NT2/D1 (cell line): Measurements from ENCODE around the gene PRPH2.
A peak's percentile ranks its signal among the peaks of the same experiment; 100 is the strongest.

ENCODE experiments used
- DNase-seq: peaks from one replicate; pipeline ENCODE4 v3.0.0-alpha.2; 2011; ENCODE audit warnings: low read depth, low spot score
- H3K27me3 ChIP-seq: 2 replicates; pipeline ENCODE4 v1.6.0; 2011; ENCODE audit warnings: mild to moderate bottlenecking; ENCODE audit not compliant: insufficient read length, insufficient read depth
- H3K36me3 ChIP-seq: 2 replicates; pipeline ENCODE4 v1.6.1; 2011; ENCODE audit warnings: mild to moderate bottlenecking, low read length, mixed read lengths; ENCODE audit not compliant: insufficient read depth, insufficient read length
- H3K4me1 ChIP-seq: 2 replicates; pipeline ENCODE4 v1.5.1; 2011; ENCODE audit not compliant: insufficient read depth, insufficient read length
- H3K4me3 ChIP-seq: 2 replicates; pipeline ENCODE4 v1.5.1; 2011; ENCODE audit warnings: low read depth; ENCODE audit not compliant: insufficient read length
- H3K9ac ChIP-seq: 2 replicates; pipeline ENCODE4 v1.6.0; 2011; ENCODE audit warnings: low read depth; ENCODE audit not compliant: insufficient read length
- H3K9me3 ChIP-seq: 2 replicates; pipeline ENCODE4 v1.5.1; 2011; ENCODE audit warnings: mild to moderate bottlenecking, low read length; ENCODE audit not compliant: insufficient read depth
- SUZ12 ChIP-seq: IDR thresholded peaks from 2 replicates; pipeline ENCODE4 v1.6.1; 2011; ENCODE audit not compliant: insufficient read length, insufficient read depth; ENCODE audit errors: extremely low read depth
- YY1 ChIP-seq: IDR thresholded peaks from 2 replicates; pipeline ENCODE4 v1.6.1; 2011; ENCODE audit not compliant: insufficient read length, insufficient read depth
- ZNF274 ChIP-seq: IDR thresholded peaks from 2 replicates; pipeline ENCODE4 v1.6.1; 2011; ENCODE audit warnings: mild to moderate bottlenecking, low read depth, low read length

The PRPH2 gene

DNA sequence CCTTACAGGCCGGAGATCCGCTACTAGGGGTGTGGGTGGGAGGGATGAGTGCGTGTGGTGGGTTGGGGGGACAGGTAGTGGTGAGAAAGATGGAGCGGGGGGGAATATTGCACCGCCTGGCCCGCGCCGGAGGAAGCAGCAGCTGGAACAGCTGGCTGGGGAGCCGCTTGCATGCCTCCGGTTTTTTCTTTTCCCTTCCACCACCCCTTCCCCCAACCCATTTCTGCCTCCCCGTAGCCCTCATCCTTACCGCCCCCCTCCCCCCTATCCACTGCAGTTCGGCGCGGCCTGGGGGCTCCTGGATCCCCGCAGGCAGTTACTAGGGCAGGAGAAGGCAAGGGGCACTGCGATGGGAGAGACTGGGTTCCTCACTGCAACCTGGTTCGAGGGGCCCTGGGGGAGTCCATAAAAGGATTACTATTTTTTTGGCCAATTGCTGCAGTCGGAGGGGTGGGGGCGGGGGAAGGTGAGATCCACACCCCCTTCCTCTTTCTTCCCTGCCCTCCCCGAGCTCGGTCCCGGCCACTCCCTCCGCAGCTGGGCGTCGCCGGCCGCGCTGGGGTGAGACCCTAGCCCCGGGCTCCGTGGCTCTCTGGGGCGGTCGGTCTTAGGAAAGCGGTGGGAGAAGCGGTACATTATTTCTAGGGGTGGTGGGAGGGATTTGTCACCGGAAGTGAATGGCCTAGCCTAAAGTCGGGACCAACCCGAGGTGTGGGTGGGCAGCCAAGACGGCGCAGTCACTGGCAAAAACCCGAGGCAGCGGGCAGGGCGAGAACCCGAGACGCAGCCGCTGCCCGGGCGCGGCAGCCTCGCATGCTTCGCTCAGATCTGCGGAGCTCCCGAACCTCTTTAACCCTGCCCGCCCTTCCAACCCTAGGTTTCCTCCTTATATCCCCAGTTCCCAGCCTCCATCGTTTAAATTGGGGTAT lies 24.3 kb upstream of the PRPH2 start:
- H3K9ac ChIP-seq: peak overlapping the region; percentile 82
- H3K27me3 ChIP-seq: no peaks in the 10 kb centered on the region
- no peak for TF ChIP-seq ZNF274
- no peak for TF ChIP-seq SUZ12
- no peak for TF ChIP-seq YY1
- H3K4me1 ChIP-seq: peaks cover 5% of the 10 kb centered on the region
- peak overlapping the region; percentile 55 for H3K4me3 ChIP-seq
- H3K36me3 ChIP-seq: no peaks in the 10 kb centered on the region
- H3K9me3 ChIP-seq: no peaks in the 10 kb centered on the region
- DNase-seq: peak; percentile 62

GRCh38 chr6:42745640-42746462 lies 23.5 kb upstream of the PRPH2 start, which contains the start of gene TBCC:
Gene TBCC, minus strand, starts transcription at chr6:42746103. Its CDS starts 30 bp downstream, at chr6:42746073.
- TF ChIP-seq ZNF274 (no peak), YY1 (peak; percentile 51), SUZ12 (no peak)
- DNase-seq: peak; percentile 91
- H3K9me3 ChIP-seq: no peaks in the 10 kb centered on the region
- no peaks in the 10 kb centered on the region for H3K36me3 ChIP-seq
- no peaks in the 10 kb centered on the region for H3K27me3 ChIP-seq
- peak within 1 kb of the TSS; percentile 85 for H3K4me3 ChIP-seq
- H3K9ac ChIP-seq: peak within 1 kb of the TSS; percentile 96
- H3K4me1 ChIP-seq: peaks cover 5% of the 10 kb centered on the region

- H3K4me1 ChIP-seq: peaks cover 5% of the 10 kb centered on the region
- peak overlapping the region; percentile 96 for H3K9ac ChIP-seq
- DNase-seq: no peak
- H3K36me3 ChIP-seq: no peaks in the 10 kb centered on the region
- H3K27me3 ChIP-seq: no peaks in the 10 kb centered on the region
- TF ChIP-seq SUZ12: no peak
- TF ChIP-seq YY1: no peak
- no peak for TF ChIP-seq ZNF274
- H3K4me3 ChIP-seq: peak overlapping the region; percentile 85
- H3K9me3 ChIP-seq: no peaks in the 10 kb centered on the region
Observed at GRCh38 chr6:42745083-42745639, 22.8 kb upstream of the PRPH2 start.

GRCh38 chr6:42744351-42744893 lies 22.0 kb upstream of the PRPH2 start:
- DNase-seq: no peak
- H3K9ac ChIP-seq: peak overlapping the region; percentile 96

GRCh38 chr6:42742116-42742894 lies 19.9 kb upstream of the PRPH2 start:
- Histone ChIP-seq H3K9ac (no peak overlapping the region), H3K4me3 (no peak overlapping the region)
- no peak for DNase-seq

More at GRCh38 chr6:42744351-42744893, 22.0 kb upstream of the PRPH2 start:
- Histone ChIP-seq H3K4me3 (peak overlapping the region; percentile 85), H3K4me1 (peaks cover 5% of the 10 kb centered on the region), H3K27me3 (no peaks in the 10 kb centered on the region), H3K9me3 (no peaks in the 10 kb centered on the region), H3K36me3 (no peaks in the 10 kb centered on the region)
- TF ChIP-seq ZNF274 (no peak), YY1 (no peak), SUZ12 (no peak)

DNA sequence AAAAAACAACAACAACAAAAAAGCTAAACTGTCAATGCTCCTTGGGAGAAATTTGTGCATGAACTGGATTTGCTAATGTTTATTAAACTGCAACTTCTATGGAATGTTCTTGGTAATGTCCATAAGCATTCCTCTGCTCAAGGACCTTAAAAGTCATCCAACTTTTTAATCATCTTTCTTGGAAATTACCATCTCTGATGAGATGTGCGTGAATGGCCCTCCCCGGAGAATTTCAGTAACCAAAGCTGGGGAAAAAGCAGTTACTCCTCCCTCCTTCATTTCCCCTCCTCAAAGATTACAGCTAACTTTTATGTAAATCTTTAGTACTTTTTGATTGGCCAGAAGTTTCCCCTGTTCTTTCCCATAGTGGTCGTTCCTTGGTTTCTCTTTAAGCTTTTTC lies 18.3 kb upstream of the PRPH2 start:
- TF ChIP-seq YY1: no peak
- no peak for TF ChIP-seq SUZ12
- no peak for TF ChIP-seq ZNF274
- Histone ChIP-seq H3K27me3 (no peaks in the 10 kb centered on the region), H3K9ac (no peak overlapping the region), H3K9me3 (no peaks in the 10 kb centered on the region), H3K4me1 (no peaks in the 10 kb centered on the region), H3K4me3 (no peak overlapping the region), H3K36me3 (no peaks in the 10 kb centered on the region)
- DNase-seq: no peak

More at GRCh38 chr6:42742116-42742894, 19.9 kb upstream of the PRPH2 start:
- H3K9me3 ChIP-seq: no peaks in the 10 kb centered on the region
- no peaks in the 10 kb centered on the region for H3K4me1 ChIP-seq
- no peaks in the 10 kb centered on the region for H3K36me3 ChIP-seq
- no peak for TF ChIP-seq SUZ12
- TF ChIP-seq YY1: no peak
- no peak for TF ChIP-seq ZNF274
- no peaks in the 10 kb centered on the region for H3K27me3 ChIP-seq
